HFFc6 (cell line): ENCODE results near the gene PLXNB2. TPM values are rescaled to one million over a fixed set of nuclear protein-coding genes. Genes with fewer than 3 reads are reported as not detected.

Experiments used
- DNase-seq: peaks from one replicate; pipeline ENCODE4 v3.0.0-alpha.2; 2018
- H3K27ac Mint-ChIP-seq: 2 replicates; pipeline ENCODE4 v1.8.0; 2020; ENCODE audit warnings: mild to moderate bottlenecking, mixed read lengths
- H3K27me3 Mint-ChIP-seq: 2 replicates; pipeline ENCODE4 v1.8.0; 2021; ENCODE audit warnings: mild to moderate bottlenecking, moderate library complexity, mixed read lengths; ENCODE audit not compliant: insufficient read depth
- H3K36me3 Mint-ChIP-seq: 2 replicates; pipeline ENCODE4 v1.8.0; 2021; ENCODE audit warnings: low read depth, mixed read lengths
- H3K4me1 Mint-ChIP-seq: 2 replicates; pipeline ENCODE4 v1.8.0; 2020; ENCODE audit warnings: low read depth, mixed read lengths
- H3K4me3 Mint-ChIP-seq: 2 replicates; pipeline ENCODE4 v1.8.0; 2020; ENCODE audit warnings: mild to moderate bottlenecking, moderate library complexity, mixed read lengths
- H3K9me3 Mint-ChIP-seq: 2 replicates; pipeline ENCODE4 v1.8.0; 2020; ENCODE audit warnings: mild to moderate bottlenecking, mixed read lengths
- CTCF ChIP-seq: fragments of 200-600 bp; sonication (generic); IDR thresholded peaks from 2 replicates; pipeline ENCODE4 v1.5.0; 2021; ENCODE audit warnings: antibody characterized with exemption, mild to moderate bottlenecking
- total RNA-seq, 6 experiments: library from RNA; stranded (reverse); fragmentation: NEBNext Ultra II Directional; extraction: Animal tissue kit (Norgen Biotek cat#: 25700); gene quantifications; 2 replicates in 1 of 6; 3 replicates in 5 of 6; pipeline ENCODE4 v1.2.3, GENCODE V29; 2021

The PLXNB2 gene
- total RNA-seq, 6 experiments from 2014 or later, result 280 to 370 (median 291) TPM

DNA sequence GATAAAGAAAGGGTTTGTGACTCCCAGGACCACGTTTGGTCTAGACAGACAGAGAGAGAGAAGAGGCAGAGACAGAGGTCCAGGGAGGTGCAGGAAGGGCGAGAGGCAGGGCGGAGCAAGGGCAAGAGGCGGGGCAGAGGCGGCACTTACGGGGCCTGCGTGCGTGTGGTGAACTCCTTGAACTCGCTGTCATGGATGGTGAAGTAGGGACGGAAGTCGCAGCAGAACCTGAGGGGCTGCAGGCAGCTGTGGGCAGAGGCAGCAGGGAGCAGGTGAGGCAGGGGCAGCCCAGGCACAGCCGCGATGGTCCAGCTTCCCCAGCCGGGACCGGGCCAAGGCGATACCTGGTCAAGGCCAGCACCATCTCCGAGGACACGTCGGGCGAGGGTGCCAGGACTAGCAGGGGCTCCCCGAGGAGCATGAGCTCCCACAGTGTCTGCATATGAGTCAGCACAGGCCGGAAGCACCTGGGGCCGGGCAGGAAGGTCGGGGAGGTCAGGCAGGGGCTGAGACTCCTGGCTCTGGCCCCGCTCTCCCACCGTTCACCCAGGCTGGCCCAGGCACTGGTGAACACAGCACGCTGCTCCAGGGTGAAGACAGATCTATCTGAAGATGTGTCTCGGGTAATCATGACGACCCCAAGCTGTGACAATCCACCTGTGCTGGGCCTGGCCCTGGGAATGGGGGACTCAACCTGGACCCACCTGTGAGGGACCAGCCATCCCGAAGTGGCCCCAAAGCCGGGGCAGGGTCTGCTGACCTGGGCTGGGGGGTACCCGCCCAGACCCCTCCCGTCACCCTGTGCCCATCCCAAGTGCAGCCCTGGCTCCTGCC is 7.2 kb upstream of the PLXNB2 start:
- H3K36me3 Mint-ChIP-seq, result no peaks in the 10 kb centered on the region

GRCh38 chr22:50314081-50314454 is 6.6 kb upstream of the PLXNB2 start:
- TF ChIP-seq CTCF, result no peak
- no peak for DNase-seq
- peaks cover 1% of the 10 kb centered on the region for H3K27me3 Mint-ChIP-seq
- no peak overlapping the region for H3K4me3 Mint-ChIP-seq
- H3K36me3 Mint-ChIP-seq, result no peaks in the 10 kb centered on the region
- H3K9me3 Mint-ChIP-seq, result no peaks in the 10 kb centered on the region
- peaks cover 2% of the 10 kb centered on the region for H3K4me1 Mint-ChIP-seq
- no peak overlapping the region for H3K27ac Mint-ChIP-seq

More for the DNA sequence above, 7.2 kb upstream of the PLXNB2 start:
- no peaks in the 10 kb centered on the region for H3K4me1 Mint-ChIP-seq
- H3K27me3 Mint-ChIP-seq, result peaks cover 1% of the 10 kb centered on the region
- H3K27ac Mint-ChIP-seq, result no peak overlapping the region
- no peak for TF ChIP-seq CTCF
- no peak overlapping the region for H3K4me3 Mint-ChIP-seq
- no peaks in the 10 kb centered on the region for H3K9me3 Mint-ChIP-seq
- DNase-seq, result no peak

DNA sequence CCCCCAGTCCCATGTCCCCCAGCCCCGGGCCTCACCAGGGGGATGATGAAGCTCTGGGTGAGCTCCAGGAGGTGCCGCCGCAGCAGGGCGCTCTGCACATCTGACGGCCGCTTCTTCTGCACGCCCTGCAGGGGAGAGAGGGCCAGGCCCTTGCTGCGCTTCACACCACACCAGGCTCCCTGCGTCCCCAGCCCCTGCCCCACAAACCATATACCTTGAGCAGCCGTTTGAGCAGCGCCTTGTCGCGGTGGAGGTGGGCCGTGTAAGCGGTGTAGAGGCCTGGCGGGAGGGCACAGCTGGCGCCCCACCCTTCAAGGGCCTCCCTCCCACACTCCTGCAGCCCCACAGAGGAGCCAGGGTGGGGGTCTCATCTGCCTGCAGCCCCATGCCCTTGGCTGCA is 6.2 kb upstream of the PLXNB2 start:
- Mint-ChIP-seq H3K27ac (no peak overlapping the region), H3K4me1 (peaks cover 7% of the 10 kb centered on the region), H3K27me3 (peaks cover 1% of the 10 kb centered on the region), H3K36me3 (no peaks in the 10 kb centered on the region), H3K9me3 (no peaks in the 10 kb centered on the region), H3K4me3 (no peak overlapping the region)
- DNase-seq, result no peak
- no peak for TF ChIP-seq CTCF

GRCh38 chr22:50313021-50313420 is 5.6 kb upstream of the PLXNB2 start:
- H3K36me3 Mint-ChIP-seq, result no peaks in the 10 kb centered on the region
- H3K27ac Mint-ChIP-seq, result no peak overlapping the region
- no peak for TF ChIP-seq CTCF
- H3K4me1 Mint-ChIP-seq, result peaks cover 12% of the 10 kb centered on the region
- no peaks in the 10 kb centered on the region for H3K9me3 Mint-ChIP-seq
- no peak for DNase-seq
- peaks cover 1% of the 10 kb centered on the region for H3K27me3 Mint-ChIP-seq
- H3K4me3 Mint-ChIP-seq, result no peak overlapping the region

DNA sequence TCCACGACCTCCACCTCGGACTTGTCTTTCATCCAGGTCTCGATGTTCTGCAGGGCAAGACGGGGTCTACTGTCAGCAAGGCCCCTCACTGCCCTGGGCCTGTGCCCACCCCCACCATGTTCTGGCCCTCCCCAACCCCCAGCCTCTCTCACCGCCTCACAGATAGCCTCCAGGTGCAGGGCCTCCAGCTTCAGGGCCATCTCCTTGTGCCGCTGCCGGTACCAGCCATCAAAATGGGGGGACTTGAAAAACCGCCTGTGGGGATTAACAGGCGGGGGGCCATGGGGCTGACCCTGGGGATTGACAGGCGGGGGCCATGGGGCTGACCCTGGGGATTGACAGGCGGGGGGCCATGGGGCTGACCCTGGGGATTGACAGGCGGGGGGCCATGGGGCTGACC is 4.9 kb upstream of the PLXNB2 start:
- Mint-ChIP-seq H3K9me3 (no peaks in the 10 kb centered on the region), H3K4me3 (no peak overlapping the region)
- no peak for TF ChIP-seq CTCF

More for the DNA sequence above, 4.9 kb upstream of the PLXNB2 start:
- Mint-ChIP-seq H3K36me3 (no peaks in the 10 kb centered on the region), H3K27me3 (peaks cover 1% of the 10 kb centered on the region), H3K27ac (no peak overlapping the region), H3K4me1 (peaks cover 12% of the 10 kb centered on the region)
- no peak for DNase-seq
